Endothelial cell of hepatic sinusoid (primary cell): ENCODE data around the gene FAM43A.

Experiments
- in situ Hi-C: cut with HindIII; loops from 2 replicates; pipeline ENCODE4 v1.10.0; 2017; ENCODE audit warnings: low sequenced_read_pairs

FAM43A gene

GRCh38 chr3:194705227-194705626, 19.5 kb downstream of the FAM43A start:
- in situ Hi-C loops: loop anchor here (25.0 kb wide), 1 partner anchor 807 kb away; no protein-coding TSS in a partner anchor

- in situ Hi-C loops: loop anchor here (25.0 kb wide), 1 partner anchor 807 kb away; no protein-coding TSS in a partner anchor
These were observed 20.1 kb downstream of the FAM43A start for GRCh38 chr3:194705761-194706160.

- in situ Hi-C loops: loop anchor here (25.0 kb wide), 1 partner anchor 805 kb away; no protein-coding TSS in a partner anchor
These were observed 21.5 kb downstream of the FAM43A start for GRCh38 chr3:194707147-194707540.

- in situ Hi-C loops: loop anchor here (5.0 to 25.0 kb wide), 2 partner anchors 71 to 801 kb away; no protein-coding TSS in a partner anchor
These were observed 25.6 kb downstream of the FAM43A start for GRCh38 chr3:194711286-194711685.

- in situ Hi-C loops: loop anchor here (5.0 to 25.0 kb wide), 2 partner anchors 70 to 800 kb away; no protein-coding TSS in a partner anchor
These were observed 26.2 kb downstream of the FAM43A start for GRCh38 chr3:194711913-194712312.

GRCh38 chr3:194713299-194714136, 27.8 kb downstream of the FAM43A start:
- in situ Hi-C loops: loop anchor here (5.0 to 25.0 kb wide), 2 partner anchors 69 to 799 kb away; no protein-coding TSS in a partner anchor

- in situ Hi-C loops: loop anchor here (5.0 to 25.0 kb wide), 2 partner anchors 68 to 798 kb away; no protein-coding TSS in a partner anchor
These were observed 28.4 kb downstream of the FAM43A start for GRCh38 chr3:194714137-194714455.

GRCh38 chr3:194714564-194714963, 28.9 kb downstream of the FAM43A start:
- in situ Hi-C loops: loop anchor here (5.0 to 25.0 kb wide), 2 partner anchors 68 to 798 kb away; no protein-coding TSS in a partner anchor

GRCh38 chr3:194715022-194715800, 29.5 kb downstream of the FAM43A start:
- in situ Hi-C loops: loop anchor here (25.0 kb wide), 1 partner anchor 797 kb away; no protein-coding TSS in a partner anchor

- in situ Hi-C loops: loop anchor here (25.0 kb wide), 1 partner anchor 794 kb away; no protein-coding TSS in a partner anchor
These were observed 32.4 kb downstream of the FAM43A start for GRCh38 chr3:194718079-194718478.

- in situ Hi-C loops: loop anchor here (25.0 kb wide), 1 partner anchor 792 kb away; no protein-coding TSS in a partner anchor
These were observed 34.4 kb downstream of the FAM43A start for GRCh38 chr3:194720048-194720447.

- in situ Hi-C loops: loop anchor here (25.0 kb wide), 1 partner anchor 788 kb away; no protein-coding TSS in a partner anchor
These were observed 38.3 kb downstream of the FAM43A start for GRCh38 chr3:194723846-194724618.

GRCh38 chr3:194725346-194725745, 39.7 kb downstream of the FAM43A start:
- in situ Hi-C loops: no loop called here

- in situ Hi-C loops: no loop called here
These were observed 41.9 kb downstream of the FAM43A start for GRCh38 chr3:194727435-194728128.

GRCh38 chr3:194728986-194729385, 43.3 kb downstream of the FAM43A start:
- in situ Hi-C loops: no loop called here

- in situ Hi-C loops: no loop called here
These were observed 44.7 kb downstream of the FAM43A start for GRCh38 chr3:194730365-194730764.

- in situ Hi-C loops: no loop called here
These were observed 45.9 kb downstream of the FAM43A start for GRCh38 chr3:194731506-194732073.

- in situ Hi-C loops: no loop called here
These were observed 46.9 kb downstream of the FAM43A start for GRCh38 chr3:194732617-194733016.

GRCh38 chr3:194736277-194736895, 50.7 kb downstream of the FAM43A start:
- in situ Hi-C loops: no loop called here
